ENCODE data around the gene FRMD4A. TPM values are rescaled to one million over a fixed set of nuclear protein-coding genes. Genes with fewer than 3 reads are reported as not detected.

FRMD4A gene
- total RNA-seq, 1 experiment from 2014 or later, result 7.1 TPM

GRCh38 chr10:14265709-14266108 is 65.0 kb downstream of the FRMD4A start:
- CTCF ChIA-PET, result no interaction called here
- ATAC-seq, result no peak
- no peaks in the 10 kb centered on the region for H3K79me2 ChIP-seq (ENCODE audit: low read length)
- no peak overlapping the region for H2AFZ ChIP-seq (ENCODE audit: low read length)
- no peaks in the 10 kb centered on the region; the same call in 1 of the 2 replicates for H3K27me3 ChIP-seq (ENCODE audit: low read length)
- BruUV-seq (replicated peaks), result no TSS peak
- no peak overlapping the region for H3K27ac ChIP-seq (ENCODE audit: low read length)
- no peak overlapping the region for H3K9ac ChIP-seq (ENCODE audit: low read length)
- POLR2A ChIA-PET (ENCODE audit: unreplicated experiment), result interaction anchor here (0.5 kb wide), 1 partner anchor 188 kb away, joined by 9 read pairs; no protein-coding TSS in a partner anchor
- H3F3A ChIP-seq (ENCODE audit: low read length, unreplicated experiment), result no peaks in the 10 kb centered on the region
- H3K4me3 ChIP-seq (ENCODE audit: low read length), result no peak overlapping the region
- no peaks in the 10 kb centered on the region for H3K9me3 ChIP-seq (ENCODE audit: low read length)
- DNase-seq, result no peak
- H3K4me2 ChIP-seq (ENCODE audit: low read length), result no peak overlapping the region
- H3K36me3 ChIP-seq (ENCODE audit: low read depth, low read length), result no peaks in the 10 kb centered on the region
- no peaks in the 10 kb centered on the region for H3K4me1 ChIP-seq (ENCODE audit: insufficient read depth, low read length)
- intact Hi-C loops (cut with micrococcal nuclease), result no loop called here
- TF ChIP-seq CTCF (conservative IDR thresholded peaks at IDR 0.05; ENCODE audit: low read depth, low read length) (no peak), EZH2 (IDR thresholded peaks at IDR 0.05; ENCODE audit: low read length, unreplicated experiment) (no peak), EZH2phosphoT487 (IDR thresholded peaks at IDR 0.05; ENCODE audit: borderline replicate concordance, low read length) (no peak)
- H4K20me1 ChIP-seq (ENCODE audit: low read length), result no peaks in the 10 kb centered on the region
- no peaks in the 10 kb centered on the region for H3K9me2 ChIP-seq (replicated peaks; ENCODE audit: low read length)

GRCh38 chr10:14262836-14263425 is 67.8 kb downstream of the FRMD4A start:
- no peaks in the 10 kb centered on the region for H3K4me1 ChIP-seq (ENCODE audit: insufficient read depth, low read length)
- H3K79me2 ChIP-seq (ENCODE audit: low read length), result no peaks in the 10 kb centered on the region
- no peaks in the 10 kb centered on the region for H3K9me3 ChIP-seq (ENCODE audit: low read length)
- BruUV-seq (replicated peaks), result no TSS peak
- no peak overlapping the region for H3K9ac ChIP-seq (ENCODE audit: low read length)
- no peak overlapping the region for H3K4me3 ChIP-seq (ENCODE audit: low read length)
- POLR2A ChIA-PET (ENCODE audit: unreplicated experiment), result no interaction called here
- no peaks in the 10 kb centered on the region for H4K20me1 ChIP-seq (ENCODE audit: low read length)
- H3K36me3 ChIP-seq (ENCODE audit: low read depth, low read length), result no peaks in the 10 kb centered on the region
- no peak overlapping the region for H3K4me2 ChIP-seq (ENCODE audit: low read length)
- no peak for DNase-seq
- H2AFZ ChIP-seq (ENCODE audit: low read length), result no peak overlapping the region
- H3K9me2 ChIP-seq (replicated peaks; ENCODE audit: low read length), result no peaks in the 10 kb centered on the region
- H3K27ac ChIP-seq (ENCODE audit: low read length), result no peak overlapping the region
- ATAC-seq, result no peak
- no peaks in the 10 kb centered on the region for H3F3A ChIP-seq (ENCODE audit: low read length, unreplicated experiment)
- TF ChIP-seq EZH2 (IDR thresholded peaks at IDR 0.05; ENCODE audit: low read length, unreplicated experiment), result no peak
- no peak for TF ChIP-seq EZH2phosphoT487 (IDR thresholded peaks at IDR 0.05; ENCODE audit: borderline replicate concordance, low read length)
- TF ChIP-seq CTCF (conservative IDR thresholded peaks at IDR 0.05; ENCODE audit: low read depth, low read length), result no peak
- intact Hi-C loops (cut with micrococcal nuclease), result no loop called here
- CTCF ChIA-PET, result no interaction called here
- no peaks in the 10 kb centered on the region for H3K27me3 ChIP-seq (ENCODE audit: low read length)

- Histone ChIP-seq H3K36me3 (ENCODE audit: low read depth, low read length) (no peaks in the 10 kb centered on the region), H4K20me1 (ENCODE audit: low read length) (no peaks in the 10 kb centered on the region), H3K9me2 (replicated peaks; ENCODE audit: low read length) (no peaks in the 10 kb centered on the region), H3K4me2 (ENCODE audit: low read length) (no peak overlapping the region), H3K27ac (ENCODE audit: low read length) (no peak overlapping the region), H3K4me3 (ENCODE audit: low read length) (no peak overlapping the region), H3K4me1 (ENCODE audit: insufficient read depth, low read length) (no peaks in the 10 kb centered on the region), H3K27me3 (ENCODE audit: low read length) (no peaks in the 10 kb centered on the region), H2AFZ (ENCODE audit: low read length) (no peak overlapping the region), H3K9ac (ENCODE audit: low read length) (no peak overlapping the region), H3F3A (ENCODE audit: low read length, unreplicated experiment) (no peaks in the 10 kb centered on the region), H3K9me3 (ENCODE audit: low read length) (no peaks in the 10 kb centered on the region), H3K79me2 (ENCODE audit: low read length) (no peaks in the 10 kb centered on the region)
- BruUV-seq (replicated peaks), result no TSS peak
- no peak for DNase-seq
- ATAC-seq, result no peak
- TF ChIP-seq EZH2phosphoT487 (IDR thresholded peaks at IDR 0.05; ENCODE audit: borderline replicate concordance, low read length) (no peak), EZH2 (IDR thresholded peaks at IDR 0.05; ENCODE audit: low read length, unreplicated experiment) (no peak), CTCF (conservative IDR thresholded peaks at IDR 0.05; ENCODE audit: low read depth, low read length) (no peak)
- intact Hi-C loops (cut with micrococcal nuclease), result no loop called here
- POLR2A ChIA-PET (ENCODE audit: unreplicated experiment), result no interaction called here
- CTCF ChIA-PET, result no interaction called here
Measured at GRCh38 chr10:14261336-14261735, 69.4 kb downstream of the FRMD4A start.
